ENCODE data around the gene CDH4.

CDH4 gene

DNA sequence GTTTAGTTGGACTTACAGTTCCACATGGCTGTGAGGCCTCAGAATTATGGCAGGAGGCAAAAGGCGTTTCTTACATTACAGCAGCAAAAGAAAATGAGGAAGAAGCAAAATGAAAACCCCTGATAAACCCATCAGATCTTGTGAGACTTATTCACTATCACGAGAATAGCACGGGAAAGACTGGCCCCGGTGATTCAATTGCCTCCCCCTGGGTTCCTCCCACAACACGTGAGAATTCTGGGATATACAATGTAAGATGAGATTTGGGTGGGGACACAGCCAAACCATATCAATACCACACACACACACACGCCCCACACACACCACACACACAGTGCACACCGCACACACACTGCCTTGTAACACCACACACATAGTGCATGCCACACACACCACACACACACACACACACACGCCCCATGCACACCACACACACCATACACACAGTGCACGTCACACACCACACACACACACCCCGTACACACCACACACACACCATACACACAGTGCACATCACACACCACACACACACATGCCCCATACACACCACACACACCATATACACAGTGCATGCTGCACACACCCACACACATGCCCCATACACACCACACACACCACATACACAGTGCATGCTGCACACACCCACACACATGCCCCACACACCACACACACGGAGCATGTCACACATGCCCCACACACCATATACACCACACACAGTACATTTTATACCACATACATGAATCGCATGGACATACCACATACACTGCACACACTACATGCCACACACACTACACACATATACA is 503.1 kb downstream of the CDH4 start:
- DNase-seq (ENCODE audit: low spot score): no peak

GRCh38 chr20:61755971-61756845 is 504.1 kb downstream of the CDH4 start:
- DNase-seq (ENCODE audit: low spot score): no peak

DNA sequence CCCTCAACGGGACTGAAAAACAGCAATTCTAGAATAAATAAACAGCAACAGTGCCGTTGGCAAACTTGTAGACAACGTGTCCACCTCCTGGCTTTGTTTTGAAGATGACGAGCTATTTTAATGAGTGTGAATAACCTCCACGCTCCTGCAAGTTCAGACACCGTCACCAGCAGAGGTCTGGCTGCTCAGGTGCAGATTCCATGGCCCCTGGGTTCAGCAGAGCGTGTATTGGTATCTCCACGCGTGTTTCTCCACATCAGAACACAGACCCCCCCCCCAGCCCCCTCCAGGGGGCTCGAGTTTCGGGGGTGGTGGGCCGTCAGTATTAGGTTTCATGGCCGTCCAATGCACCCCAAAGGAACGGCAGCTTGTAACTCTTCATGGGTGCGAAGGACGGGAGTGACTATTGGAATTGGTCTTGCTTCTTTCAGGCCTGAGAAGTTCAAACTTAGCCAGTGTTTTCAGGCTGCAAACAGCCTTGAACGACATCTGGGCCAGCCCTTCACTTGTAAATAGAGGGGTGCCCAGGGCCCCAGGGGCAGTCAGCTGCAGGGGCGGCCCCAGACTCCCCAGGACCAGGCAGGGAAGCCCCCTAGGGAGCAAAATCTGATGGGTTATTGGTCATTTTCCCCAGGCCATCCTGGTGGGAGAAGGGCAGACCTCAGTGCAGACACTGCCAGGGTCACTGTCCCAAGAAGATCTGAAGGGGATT is 505.1 kb downstream of the CDH4 start:
- DNase-seq (ENCODE audit: low spot score): no peak

- peak; percentile 51 for DNase-seq (ENCODE audit: low spot score)
Observed at GRCh38 chr20:61757678-61758563, 505.9 kb downstream of the CDH4 start.

DNA sequence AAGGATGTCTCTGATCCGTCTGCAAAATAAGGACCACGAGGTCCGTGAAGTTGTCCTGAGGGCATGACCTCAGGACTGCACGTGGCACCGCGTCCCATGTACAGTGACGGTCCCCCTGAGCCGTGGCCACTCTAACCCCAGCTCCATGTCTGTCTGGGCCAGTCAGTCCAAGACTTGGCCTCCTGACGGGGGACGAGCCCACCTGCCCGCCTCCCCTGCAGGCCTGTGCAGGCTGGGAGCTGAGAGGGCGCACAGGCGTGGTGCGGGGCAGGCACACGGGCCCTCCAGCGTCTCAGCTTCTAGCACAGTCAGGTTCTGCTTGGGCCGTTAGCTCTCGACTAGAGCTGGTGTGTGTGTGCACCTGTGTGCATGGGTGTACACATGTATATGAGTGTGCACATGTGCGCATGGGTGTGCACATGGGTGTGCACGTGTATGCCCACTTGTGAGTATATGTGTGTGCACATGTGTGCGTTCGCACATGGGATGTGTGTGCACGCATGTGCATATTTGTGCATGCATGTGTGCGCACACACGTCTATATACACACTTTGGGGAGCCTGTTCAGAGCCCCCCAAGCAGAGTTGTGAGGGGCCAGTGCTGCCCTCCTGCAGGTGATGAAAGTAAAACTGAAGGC is 506.6 kb downstream of the CDH4 start:
- no peak for DNase-seq (ENCODE audit: low spot score)

DNA sequence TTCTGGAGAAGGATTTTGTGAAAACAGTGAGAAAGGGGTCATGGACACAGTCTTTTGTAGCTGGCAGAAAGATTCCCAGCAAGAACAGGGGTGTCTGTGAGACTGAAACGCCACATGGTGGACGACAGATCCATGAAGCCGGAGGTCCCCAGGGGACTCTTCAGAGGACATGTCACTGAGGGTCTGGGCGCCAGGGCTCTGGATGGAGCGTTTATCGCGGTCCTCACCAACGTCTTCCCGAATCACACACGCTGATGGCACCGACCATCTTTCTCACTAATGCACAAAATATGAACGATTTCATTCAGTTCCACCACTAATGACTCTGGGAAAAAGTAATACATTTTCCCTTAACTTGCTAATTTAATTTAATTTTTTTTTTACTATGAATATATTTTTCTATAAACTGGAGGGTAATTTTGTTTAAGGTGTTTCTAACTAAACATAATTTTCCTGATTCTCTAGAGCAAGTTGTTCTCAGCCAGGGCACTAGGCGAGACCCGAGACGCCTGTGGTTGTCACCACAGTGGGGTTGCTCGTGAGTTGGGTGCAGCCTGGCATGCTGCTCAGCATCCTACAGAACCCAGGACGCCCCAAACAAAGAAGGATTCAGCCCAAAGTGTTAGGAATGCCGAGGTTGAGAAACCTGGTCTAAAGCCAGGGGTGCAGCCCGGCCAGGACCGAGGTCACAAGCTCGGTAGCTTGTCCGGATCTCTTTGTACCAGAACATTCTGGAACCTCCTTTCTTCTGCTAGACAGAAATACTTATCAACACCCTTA is 507.4 kb downstream of the CDH4 start:
- no peak for DNase-seq (ENCODE audit: low spot score)

DNA sequence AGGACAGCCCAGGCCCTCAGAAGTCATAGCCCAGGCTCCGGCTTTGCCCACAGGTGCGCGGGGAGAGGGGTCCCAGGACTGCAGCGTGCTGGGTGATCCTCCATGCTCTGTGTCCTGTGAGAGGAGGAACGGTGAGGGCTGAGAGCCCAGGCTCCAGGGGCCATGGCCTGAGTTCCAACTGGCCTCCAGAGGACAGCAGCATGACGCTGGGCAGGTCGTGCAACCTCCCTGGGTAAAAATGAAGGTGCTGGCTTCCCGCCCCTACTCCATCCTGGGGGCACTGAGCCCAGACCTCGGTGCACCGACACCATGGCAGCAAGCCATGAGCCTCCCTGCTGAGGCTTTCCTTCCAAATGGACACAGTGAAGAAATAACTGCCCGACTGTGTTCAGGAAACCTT is 508.3 kb downstream of the CDH4 start:
- DNase-seq (ENCODE audit: low spot score): no peak

- DNase-seq (ENCODE audit: low spot score): no peak
Observed at GRCh38 chr20:61760731-61761130, 508.7 kb downstream of the CDH4 start.

- DNase-seq (ENCODE audit: low spot score): peak; percentile 56
Observed at GRCh38 chr20:61761453-61762166, 509.5 kb downstream of the CDH4 start.

DNA sequence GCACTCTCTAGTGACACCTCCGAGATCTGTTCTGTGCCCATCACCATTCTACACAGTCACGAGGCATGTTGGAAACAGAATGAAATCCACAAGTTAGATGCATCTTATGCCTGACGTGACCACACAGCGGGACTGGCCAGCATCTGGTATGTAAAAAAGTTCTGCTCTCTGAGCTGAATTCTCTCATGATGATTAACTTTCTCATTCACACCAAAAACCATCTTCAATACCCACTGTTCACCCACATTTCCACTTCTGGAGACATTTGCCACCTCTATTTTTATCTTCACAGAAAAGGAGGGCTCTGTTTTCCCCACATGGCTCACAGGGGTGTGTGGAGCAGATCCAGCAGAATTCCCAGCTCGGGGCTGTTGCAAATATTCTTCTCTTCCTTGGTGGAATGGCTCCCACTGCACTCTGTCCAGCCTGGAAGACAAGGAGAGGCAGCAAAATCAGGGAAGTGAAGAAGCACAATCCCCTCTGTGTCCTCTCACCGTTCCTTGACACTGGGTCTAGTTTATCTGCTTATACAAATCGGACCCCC is 510.2 kb downstream of the CDH4 start:
- no peak for DNase-seq (ENCODE audit: low spot score)

DNA sequence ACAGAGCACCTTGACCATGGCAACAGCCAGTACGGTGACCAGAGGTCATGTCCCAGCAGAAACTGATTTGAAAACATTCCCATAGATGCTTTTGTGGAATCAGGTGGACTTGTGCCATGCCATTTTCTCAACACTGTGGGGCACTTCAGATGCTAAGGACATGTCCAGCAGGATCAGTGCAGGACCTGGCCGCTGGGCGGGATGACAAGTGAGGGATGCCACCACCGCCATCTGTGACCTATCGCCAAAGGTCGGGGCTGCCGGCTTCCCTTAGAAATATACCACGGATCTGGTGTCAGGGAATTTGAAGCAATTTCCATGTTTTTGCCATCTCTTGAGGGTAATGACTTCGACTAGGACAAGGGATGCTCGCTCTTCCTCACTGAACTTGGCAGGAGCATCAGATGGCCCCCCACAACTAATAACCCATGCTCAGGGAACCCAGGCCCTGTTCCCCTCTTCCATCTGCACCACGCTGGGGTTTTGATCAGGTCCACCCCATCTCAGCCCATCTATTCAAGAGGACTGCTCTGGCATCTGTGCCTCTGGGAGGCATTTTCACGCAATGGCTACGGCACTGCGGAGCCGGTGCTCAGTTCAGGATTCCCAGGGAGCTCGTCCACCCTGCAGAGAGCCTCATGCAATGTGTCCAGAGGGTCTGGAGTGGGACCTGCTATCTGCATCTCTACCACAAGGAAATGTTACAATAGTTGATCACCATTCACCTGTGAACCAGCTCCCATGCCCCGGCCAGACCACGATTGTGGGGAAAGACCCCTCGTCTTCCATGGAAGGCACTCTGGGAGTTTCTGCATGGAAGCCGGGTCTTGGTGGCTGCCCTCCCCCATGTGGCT is 511.1 kb downstream of the CDH4 start:
- DNase-seq (ENCODE audit: low spot score): no peak

- DNase-seq (ENCODE audit: low spot score): peak; percentile 41
Observed at GRCh38 chr20:61763740-61764400, 511.8 kb downstream of the CDH4 start.

DNA sequence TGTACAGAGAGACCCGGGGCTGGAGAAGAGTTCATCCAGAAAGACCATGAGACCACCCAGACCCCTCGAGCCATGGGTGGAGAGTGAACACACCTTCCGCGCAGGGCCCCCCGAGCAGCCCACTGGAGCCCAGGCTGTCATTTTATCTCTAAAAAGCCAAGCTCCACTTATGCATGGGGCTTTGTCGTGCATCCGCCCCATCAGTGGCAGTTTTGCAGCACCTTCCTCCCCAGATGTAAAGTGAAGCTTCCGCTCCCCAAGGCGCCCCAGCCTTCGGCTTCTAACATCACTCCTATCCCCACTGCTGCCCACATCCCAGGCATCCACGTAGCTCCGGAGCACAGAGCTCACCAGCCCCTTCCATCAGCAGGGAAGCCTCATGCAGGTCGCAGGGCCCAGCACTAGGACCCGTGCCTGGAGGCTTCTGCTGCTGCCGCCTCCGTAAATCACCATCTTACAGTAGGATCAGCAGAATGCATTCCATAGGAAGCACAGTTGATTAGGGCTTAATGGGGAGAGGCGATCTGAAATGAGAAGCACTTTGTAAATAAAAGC is 512.5 kb downstream of the CDH4 start:
- DNase-seq (ENCODE audit: low spot score): peak; percentile 42

GRCh38 chr20:61765081-61765870 is 513.2 kb downstream of the CDH4 start:
- peak; percentile 30 for DNase-seq (ENCODE audit: low spot score)

DNA sequence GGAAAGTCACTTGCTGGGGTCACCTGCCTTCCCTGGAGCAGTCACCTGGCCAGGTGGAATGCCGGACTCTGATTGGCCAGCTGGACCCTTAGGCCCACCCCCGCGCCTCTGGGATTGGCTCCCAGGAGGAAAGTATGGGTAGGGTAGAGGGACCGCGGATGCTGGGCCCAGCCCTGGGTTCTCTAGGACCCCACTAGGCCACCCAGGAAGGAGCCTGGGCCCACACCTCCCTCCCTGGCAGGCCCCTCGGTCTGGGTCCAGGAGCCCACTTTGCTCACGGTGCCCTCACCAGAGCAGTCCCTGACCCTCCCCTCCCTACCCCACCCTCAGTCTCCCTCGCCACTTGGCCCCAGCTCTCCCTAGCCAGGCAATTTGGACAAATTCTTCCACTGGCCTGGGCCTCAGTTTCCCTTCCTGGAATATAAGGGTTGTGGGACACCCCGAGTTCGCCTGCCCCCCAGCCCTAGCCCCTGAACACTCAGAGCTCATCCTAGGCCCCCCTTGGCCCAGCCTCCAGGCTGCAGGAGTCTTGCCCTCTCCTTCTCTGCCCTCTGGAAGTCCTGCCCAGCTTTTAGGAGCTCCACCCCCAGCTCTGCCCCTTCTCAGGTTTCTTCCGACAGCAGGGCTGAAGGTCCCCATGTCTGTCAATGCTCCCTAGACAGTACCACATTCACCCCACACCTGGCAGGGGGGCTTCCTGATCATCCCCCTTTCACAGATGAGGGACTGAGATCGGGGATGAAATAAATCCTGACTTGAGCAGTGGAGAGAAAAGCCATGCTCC is 514.0 kb downstream of the CDH4 start:
- DNase-seq (ENCODE audit: low spot score): peak; percentile 49

All from left forelimb (tissue), 1 donor.